Esophagus squamous epithelium (tissue), 5 donors: ENCODE results near the gene ZNF787. TPM values are rescaled to one million over a fixed set of nuclear protein-coding genes. Genes with fewer than 3 reads are reported as not detected.

Experiments
- DNase-seq: peaks from one replicate; lab custom pipeline; 2025; lab: John Stamatoyannopoulos, UW
- H3K27ac ChIP-seq, 4 donors: fragments of 200-600 bp; sonication (generic); one replicate each; pipeline ENCODE4 v1.5.1; 2016 to 2019; ENCODE audit warnings: mild to moderate bottlenecking in 1 of 4
- H3K27me3 ChIP-seq, 4 donors: fragments of 200-600 bp; sonication (generic); 1 replicate in 3 of 4; 2 replicates in 1 of 4; pipeline versions ENCODE4 v1.5.1 to v1.6.0; 2017 to 2021; ENCODE audit warnings: antibody characterized with exemption in 1 of 4
- H3K36me3 ChIP-seq, 3 donors: fragments of 200-600 bp; sonication (generic); one replicate each; pipeline ENCODE4 v1.5.1; 2016 to 2019
- H3K4me1 ChIP-seq, 3 donors: fragments of 200-600 bp; sonication (generic); one replicate each; pipeline ENCODE4 v1.5.1; 2017 to 2019
- H3K4me3 ChIP-seq, 4 donors: fragments of 200-600 bp; sonication (generic); 1 replicate in 3 of 4; 2 replicates in 1 of 4; pipeline ENCODE4 v1.5.1; 2016 to 2019; ENCODE audit warnings: mild to moderate bottlenecking in 2 of 4, moderate library complexity in 1 of 4
- H3K9me3 ChIP-seq, 3 donors: fragments of 200-600 bp; sonication (generic); one replicate each; pipeline ENCODE4 v1.5.1; 2016 to 2019
- POLR2A ChIP-seq, 4 donors: fragments of 450-650 bp; IDR thresholded peaks; one replicate each; pipeline ENCODE4 v1.6.1; 2017; ENCODE audit warnings: antibody characterized with exemption in 4 of 4, mild to moderate bottlenecking in 4 of 4, moderate library complexity in 3 of 4
- WGBS, 2 donors: methylation state at CpG; one replicate each; pipeline ENCODE4 v1.1.5; 2018; 5-methylcytosine and 5-hydroxymethylcytosine counted together
- intact Hi-C: fragments of 100-400 bp; cut with DNase I; formaldehyde crosslinking; loops from one replicate; pipeline ENCODE4 v1.15.0; 2022
- total RNA-seq, 4 donors: library from RNA; depleted of rRNA; stranded (reverse); fragments of >200 nt; gene quantifications; one replicate each; pipeline ENCODE4 v1.1.0, GENCODE V29; 2016
- TF ChIP-seq, protein P1 (sequence below), 6 experiments: fragments of 450-650 bp in 4 of 6; fragments of 200-600 bp in 2 of 6; sonication (generic) in 2 of 6; IDR thresholded peaks; one replicate each; pipeline ENCODE4 v1.5.1; 2016 to 2019; ENCODE audit warnings: antibody characterized with exemption in 6 of 6, mild to moderate bottlenecking in 4 of 6, moderate library complexity in 4 of 6
- donor health status: DM: yes; HTN: yes; CAD: no.

ZNF787 gene
- total RNA-seq, 4 donors from 2014 or later = 9.9 to 21.3 (median 13.1) TPM

DNA sequence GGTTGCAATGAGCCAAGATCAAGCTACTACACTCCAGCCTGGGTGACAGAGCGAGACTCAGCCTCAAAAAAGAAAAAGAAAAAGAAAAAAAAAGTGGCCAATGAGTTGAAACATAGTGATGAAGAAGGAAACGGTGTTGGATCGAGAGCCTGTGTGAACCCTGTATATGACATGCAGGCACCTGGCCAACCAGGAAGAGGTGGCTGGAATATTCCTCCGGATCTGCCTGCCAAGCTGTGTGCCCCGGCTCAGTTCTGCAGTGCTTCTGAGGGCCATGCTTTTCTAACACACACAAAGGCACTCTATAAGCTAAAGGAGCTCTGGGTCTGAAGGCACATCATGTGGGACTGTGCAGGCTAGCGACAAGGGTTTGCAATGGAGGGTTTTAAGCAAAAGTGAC lies 16.3 kb upstream of the ZNF787 start:
- no peaks in the 10 kb centered on the region for H3K9me3 ChIP-seq
- no peaks in the 10 kb centered on the region for H3K36me3 ChIP-seq
- peaks cover 16 to 65% (median 26%) of the 10 kb centered on the region in 3 donors for H3K4me1 ChIP-seq
- no peak overlapping the region for H3K4me3 ChIP-seq
- WGBS, 2 donors = 33 to 61% methylated on average over 5 to 6 of the region's 6 CpGs
- intact Hi-C loops = no loop called here
- H3K27me3 ChIP-seq = no peaks in the 10 kb centered on the region
- DNase-seq = no peak
- H3K27ac ChIP-seq = peak overlapping the region; percentile 9 to 73 (median 62)
- TF ChIP-seq POLR2A (IDR thresholded peaks at IDR 0.05) = no peak
- TF ChIP-seq, protein P1, sequence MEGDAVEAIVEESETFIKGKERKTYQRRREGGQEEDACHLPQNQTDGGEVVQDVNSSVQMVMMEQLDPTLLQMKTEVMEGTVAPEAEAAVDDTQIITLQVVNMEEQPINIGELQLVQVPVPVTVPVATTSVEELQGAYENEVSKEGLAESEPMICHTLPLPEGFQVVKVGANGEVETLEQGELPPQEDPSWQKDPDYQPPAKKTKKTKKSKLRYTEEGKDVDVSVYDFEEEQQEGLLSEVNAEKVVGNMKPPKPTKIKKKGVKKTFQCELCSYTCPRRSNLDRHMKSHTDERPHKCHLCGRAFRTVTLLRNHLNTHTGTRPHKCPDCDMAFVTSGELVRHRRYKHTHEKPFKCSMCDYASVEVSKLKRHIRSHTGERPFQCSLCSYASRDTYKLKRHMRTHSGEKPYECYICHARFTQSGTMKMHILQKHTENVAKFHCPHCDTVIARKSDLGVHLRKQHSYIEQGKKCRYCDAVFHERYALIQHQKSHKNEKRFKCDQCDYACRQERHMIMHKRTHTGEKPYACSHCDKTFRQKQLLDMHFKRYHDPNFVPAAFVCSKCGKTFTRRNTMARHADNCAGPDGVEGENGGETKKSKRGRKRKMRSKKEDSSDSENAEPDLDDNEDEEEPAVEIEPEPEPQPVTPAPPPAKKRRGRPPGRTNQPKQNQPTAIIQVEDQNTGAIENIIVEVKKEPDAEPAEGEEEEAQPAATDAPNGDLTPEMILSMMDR (IDR thresholded peaks at IDR 0.05) = no peak

DNA sequence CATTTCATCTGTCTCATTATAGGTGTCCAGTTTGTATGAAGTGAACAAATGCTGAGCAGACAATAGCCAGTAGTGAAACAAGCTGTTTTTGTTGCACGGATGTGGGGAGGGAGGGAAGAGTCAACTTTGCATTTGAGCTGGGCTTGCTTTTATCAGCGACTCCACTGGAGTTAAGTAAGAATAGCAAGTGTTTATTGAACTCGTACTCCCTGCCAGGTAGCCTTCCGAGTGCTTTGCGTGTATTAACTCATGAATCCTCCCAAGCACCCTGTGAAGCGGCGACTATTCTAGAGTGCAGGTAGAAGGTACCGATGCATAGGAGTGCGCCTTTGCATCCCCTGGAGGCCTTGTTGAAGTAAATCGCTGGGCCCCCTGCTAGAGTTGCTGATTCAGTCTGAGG lies 15.3 kb upstream of the ZNF787 start:
- intact Hi-C loops = no loop called here
- H3K4me3 ChIP-seq = no peak overlapping the region
- H3K4me1 ChIP-seq = peaks cover 11 to 64% (median 19%) of the 10 kb centered on the region in 3 donors
- DNase-seq = no peak
- no peaks in the 10 kb centered on the region for H3K27me3 ChIP-seq
- TF ChIP-seq, protein P1 (IDR thresholded peaks at IDR 0.05) = no peak
- no peak for TF ChIP-seq POLR2A (IDR thresholded peaks at IDR 0.05)
- H3K9me3 ChIP-seq = no peaks in the 10 kb centered on the region
- no peak overlapping the region for H3K27ac ChIP-seq
- H3K36me3 ChIP-seq = no peaks in the 10 kb centered on the region
- 80 to 84% methylated on average over 10 of the region's 10 CpGs for WGBS, 2 donors

DNA sequence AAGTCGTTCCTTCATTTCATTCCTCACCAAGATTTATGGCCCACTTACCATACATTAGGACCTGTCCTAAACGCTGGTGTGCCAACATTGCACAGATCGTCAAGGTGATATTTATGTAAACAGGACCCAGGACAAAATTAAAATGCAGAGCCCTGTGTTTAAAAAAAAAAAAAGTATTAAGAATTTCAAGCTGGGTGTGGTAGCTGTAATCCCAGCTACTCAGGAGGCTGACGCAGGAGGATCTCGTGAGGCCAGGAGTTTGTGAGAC lies 13.5 kb upstream of the ZNF787 start:
- Histone ChIP-seq H3K4me1 (peaks cover 5 to 55% (median 15%) of the 10 kb centered on the region in 3 donors), H3K4me3 (no peak overlapping the region), H3K9me3 (no peaks in the 10 kb centered on the region), H3K27ac (no peak overlapping the region), H3K36me3 (no peaks in the 10 kb centered on the region), H3K27me3 (no peaks in the 10 kb centered on the region)
- TF ChIP-seq, protein P1 (IDR thresholded peaks at IDR 0.05) = no peak
- TF ChIP-seq POLR2A (IDR thresholded peaks at IDR 0.05) = no peak
- DNase-seq = no peak
- 62 to 69% methylated on average over 5 of the region's 5 CpGs for WGBS, 2 donors
- intact Hi-C loops = no loop called here

DNA sequence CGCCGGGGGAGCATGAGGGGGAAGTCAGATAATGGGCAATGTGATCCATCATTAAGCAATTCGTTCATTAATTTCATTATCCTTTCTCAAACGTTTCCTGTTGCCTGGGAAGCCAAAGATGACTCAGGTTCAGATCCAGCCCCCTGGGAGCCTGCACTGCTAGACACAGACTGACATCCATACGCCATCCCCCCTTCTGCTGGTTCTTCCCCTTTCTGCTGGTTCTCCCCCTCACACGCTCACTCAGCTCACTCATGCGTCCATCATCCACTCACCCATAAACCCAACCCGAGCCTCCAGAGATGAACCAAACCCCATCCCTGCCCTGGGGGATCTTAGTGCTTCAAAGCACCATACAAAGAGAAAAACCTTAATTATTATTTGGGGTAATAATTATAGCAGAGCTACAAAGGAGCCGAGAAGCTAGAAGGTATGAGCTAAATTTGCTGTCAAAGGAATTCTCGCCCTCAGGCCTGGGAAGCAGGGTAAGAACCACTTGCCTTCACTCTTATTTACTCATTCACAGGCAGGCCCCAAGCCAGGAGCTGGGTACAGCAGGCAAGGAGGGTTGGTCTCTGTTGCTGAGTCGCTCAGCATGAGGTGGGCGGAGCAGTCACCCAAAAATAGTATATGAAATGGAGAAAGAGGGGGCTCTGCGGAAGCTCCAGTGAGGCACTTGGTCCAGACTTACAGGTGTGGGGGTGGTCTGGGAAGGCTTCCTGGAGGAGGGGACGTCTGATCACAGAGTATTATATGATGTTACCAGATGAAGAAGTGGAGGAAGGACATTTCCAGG lies 13.0 kb upstream of the ZNF787 start:
- Histone ChIP-seq H3K4me3 (no peak overlapping the region), H3K4me1 (peaks cover 5 to 53% (median 15%) of the 10 kb centered on the region in 3 donors)
- intact Hi-C loops = no loop called here

DNA sequence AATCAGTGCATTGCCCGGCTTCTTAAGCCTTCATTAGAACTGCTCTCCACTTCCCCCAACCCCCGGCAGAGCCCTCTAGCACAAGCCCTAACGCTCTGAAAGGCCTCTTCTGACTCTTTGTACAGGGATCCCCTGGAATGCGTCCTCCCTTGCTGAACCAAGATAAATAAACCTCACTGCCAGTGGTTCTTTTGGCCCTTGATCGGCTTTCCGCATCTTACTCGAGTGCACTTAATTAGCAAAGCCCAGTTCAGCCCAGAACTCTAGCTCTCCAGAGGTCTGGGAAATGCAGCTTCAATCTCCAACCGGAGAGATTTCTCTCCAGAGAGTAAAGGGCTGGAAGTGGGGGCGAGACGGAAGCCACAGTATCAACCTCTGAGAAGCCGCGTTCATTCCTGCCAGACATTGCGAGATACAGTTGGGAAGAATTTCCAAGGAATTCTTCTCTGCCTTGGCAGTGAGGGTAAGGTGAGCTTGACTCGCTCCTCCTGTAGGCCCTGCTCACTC lies 11.3 kb upstream of the ZNF787 start:
- Histone ChIP-seq H3K9me3 (no peaks in the 10 kb centered on the region), H3K4me1 (peaks cover 0 to 37% (median 2%) of the 10 kb centered on the region in 3 donors), H3K27ac (peak overlapping the region in 3 of 4 donors; percentile 32 to 76 (median 70)), H3K27me3 (no peaks in the 10 kb centered on the region), H3K4me3 (peak overlapping the region in 1 of 4 donors; percentile 30), H3K36me3 (no peaks in the 10 kb centered on the region)
- TF ChIP-seq POLR2A (IDR thresholded peaks at IDR 0.05) = no peak
- TF ChIP-seq, protein P1 (IDR thresholded peaks at IDR 0.05) = no peak
- no peak for DNase-seq
- 38 to 50% methylated on average over 11 to 14 of the region's 14 CpGs for WGBS, 2 donors
- intact Hi-C loops = no loop called here

More for the DNA sequence above, 13.0 kb upstream of the ZNF787 start:
- Histone ChIP-seq H3K27ac (no peak overlapping the region), H3K9me3 (no peaks in the 10 kb centered on the region), H3K36me3 (no peaks in the 10 kb centered on the region), H3K27me3 (no peaks in the 10 kb centered on the region)
- DNase-seq = no peak
- no peak for TF ChIP-seq POLR2A (IDR thresholded peaks at IDR 0.05)
- TF ChIP-seq, protein P1 (IDR thresholded peaks at IDR 0.05) = no peak
- WGBS, 2 donors = 44 to 64% methylated on average over 13 to 14 of the region's 14 CpGs
